ENCODE results near the gene NACA. TPM values are rescaled to one million over a fixed set of nuclear protein-coding genes. Genes with fewer than 3 reads are reported as not detected.

Gene NACA
- total and polyA plus RNA-seq, 8 donors = 531 to 2,541 (median 2,355) TPM

- TF ChIP-seq, protein P1, sequence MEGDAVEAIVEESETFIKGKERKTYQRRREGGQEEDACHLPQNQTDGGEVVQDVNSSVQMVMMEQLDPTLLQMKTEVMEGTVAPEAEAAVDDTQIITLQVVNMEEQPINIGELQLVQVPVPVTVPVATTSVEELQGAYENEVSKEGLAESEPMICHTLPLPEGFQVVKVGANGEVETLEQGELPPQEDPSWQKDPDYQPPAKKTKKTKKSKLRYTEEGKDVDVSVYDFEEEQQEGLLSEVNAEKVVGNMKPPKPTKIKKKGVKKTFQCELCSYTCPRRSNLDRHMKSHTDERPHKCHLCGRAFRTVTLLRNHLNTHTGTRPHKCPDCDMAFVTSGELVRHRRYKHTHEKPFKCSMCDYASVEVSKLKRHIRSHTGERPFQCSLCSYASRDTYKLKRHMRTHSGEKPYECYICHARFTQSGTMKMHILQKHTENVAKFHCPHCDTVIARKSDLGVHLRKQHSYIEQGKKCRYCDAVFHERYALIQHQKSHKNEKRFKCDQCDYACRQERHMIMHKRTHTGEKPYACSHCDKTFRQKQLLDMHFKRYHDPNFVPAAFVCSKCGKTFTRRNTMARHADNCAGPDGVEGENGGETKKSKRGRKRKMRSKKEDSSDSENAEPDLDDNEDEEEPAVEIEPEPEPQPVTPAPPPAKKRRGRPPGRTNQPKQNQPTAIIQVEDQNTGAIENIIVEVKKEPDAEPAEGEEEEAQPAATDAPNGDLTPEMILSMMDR (IDR thresholded peaks at IDR 0.05) = no peak
Measured at GRCh38 chr12:56769868-56770267, 44.8 kb upstream of the NACA start.

DNA sequence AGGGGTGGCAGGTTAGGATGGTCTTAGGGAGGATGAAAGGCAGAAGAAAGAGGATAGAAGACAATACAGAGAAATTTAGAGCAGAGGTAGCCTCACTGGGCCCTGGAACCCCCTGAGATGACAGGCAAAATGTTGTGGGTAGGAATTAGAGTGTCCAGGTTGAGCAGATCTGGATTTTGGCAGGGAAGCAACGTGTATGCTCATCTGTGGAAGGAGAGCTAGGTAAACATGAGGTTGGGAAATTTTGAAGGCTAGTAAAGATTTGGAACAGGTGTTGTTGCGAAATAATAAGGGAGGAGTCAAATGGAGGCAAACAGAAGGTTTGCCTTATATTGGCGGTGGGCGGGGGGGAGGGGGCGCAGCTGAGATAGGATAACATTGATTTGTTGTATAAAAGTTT, 43.3 kb upstream of the NACA start:
- intact Hi-C loops (cut with DNase I) = no loop called here
- no peak overlapping the region for H3K4me3 ChIP-seq
- H3K36me3 ChIP-seq = no peaks in the 10 kb centered on the region
- DNase-seq (no peak), ATAC-seq (peak; percentile 27)
- peaks cover 9% of the 10 kb centered on the region in 2 donors for H3K4me1 ChIP-seq
- TF ChIP-seq, protein P1 (IDR thresholded peaks at IDR 0.05) = no peak
- no peaks in the 10 kb centered on the region for H3K27me3 ChIP-seq
- H3K27ac ChIP-seq = no peak overlapping the region
- H3K9me3 ChIP-seq = no peaks in the 10 kb centered on the region

More at GRCh38 chr12:56769868-56770267, 44.8 kb upstream of the NACA start:
- Histone ChIP-seq H3K36me3 (no peaks in the 10 kb centered on the region), H3K9me3 (no peaks in the 10 kb centered on the region), H3K4me3 (no peak overlapping the region), H3K4me1 (peaks cover 5 to 9% of the 10 kb centered on the region in 2 donors), H3K27ac (peak overlapping the region; percentile 10 to 25), H3K27me3 (no peaks in the 10 kb centered on the region)
- DNase-seq (no peak), ATAC-seq (peak; percentile 58)
- intact Hi-C loops (cut with DNase I) = no loop called here

DNA sequence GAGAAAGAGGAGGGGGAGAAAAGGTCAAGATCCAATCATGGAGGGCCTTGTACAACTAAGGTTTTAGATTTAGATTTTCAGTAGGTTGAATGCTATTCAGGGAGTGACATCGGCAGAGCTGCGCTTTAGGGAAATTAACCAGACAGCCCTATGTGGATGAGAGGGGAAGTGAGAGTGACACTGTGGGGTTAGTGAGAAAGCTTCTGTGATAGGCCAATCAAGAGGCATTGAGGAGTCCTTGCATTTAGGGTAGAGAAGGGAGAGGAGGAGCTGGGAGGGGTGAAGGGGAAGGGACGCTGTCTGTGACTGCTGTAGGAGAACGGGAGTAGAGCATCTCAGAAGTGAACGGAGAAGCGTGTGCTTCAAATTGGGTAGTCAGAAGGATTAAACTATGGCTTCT, 41.4 kb upstream of the NACA start:
- Histone ChIP-seq H3K4me3 (no peak overlapping the region), H3K9me3 (no peaks in the 10 kb centered on the region), H3K36me3 (no peaks in the 10 kb centered on the region), H3K27me3 (no peaks in the 10 kb centered on the region), H3K4me1 (peaks cover 9% of the 10 kb centered on the region in 2 donors), H3K27ac (no peak overlapping the region)
- TF ChIP-seq, protein P1 (IDR thresholded peaks at IDR 0.05) = no peak
- DNase-seq (no peak), ATAC-seq (peak; percentile 6)
- intact Hi-C loops (cut with DNase I) = no loop called here

DNA sequence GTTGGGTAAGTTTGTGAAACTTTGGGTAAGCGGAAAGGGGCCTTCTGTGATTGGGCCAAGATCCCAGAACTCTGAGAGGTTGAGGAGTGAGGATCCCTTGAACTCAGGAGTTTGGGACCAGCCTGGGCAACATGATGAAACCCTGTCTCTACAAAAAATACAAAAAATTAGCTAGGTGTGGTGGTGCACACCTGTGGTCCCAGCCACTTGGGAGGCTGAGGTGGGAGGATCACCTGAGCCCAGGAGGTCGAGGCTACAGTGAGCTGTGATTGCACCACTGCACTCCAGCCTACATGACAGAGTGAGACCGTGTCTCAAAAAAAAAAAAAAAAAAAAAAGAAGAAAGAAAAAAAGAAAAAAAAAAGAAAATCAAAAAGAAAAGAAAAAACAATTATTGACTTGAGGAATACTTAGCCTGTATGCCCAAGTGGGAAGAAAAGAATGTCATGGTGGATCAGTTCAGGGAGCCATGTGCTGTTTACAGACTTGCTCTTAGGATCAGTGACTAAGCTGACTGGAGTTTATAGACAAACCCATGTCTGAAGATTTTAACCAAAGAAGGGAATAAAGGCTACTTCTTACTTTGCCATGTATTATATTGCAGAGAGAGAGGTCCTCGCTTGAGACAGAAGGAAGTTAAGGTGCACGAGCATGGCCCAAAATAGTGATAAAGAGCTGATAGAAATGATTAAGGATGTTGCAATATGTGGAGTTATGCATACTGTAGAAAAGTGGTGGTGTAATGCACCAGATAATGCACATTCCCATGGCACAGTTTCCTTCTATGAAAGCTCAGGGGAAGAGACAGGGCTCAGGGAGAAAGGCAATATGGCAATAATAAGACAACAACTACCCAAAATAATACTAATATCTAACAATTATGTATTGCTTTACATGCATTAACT, 38.9 kb upstream of the NACA start:
- H3K4me3 ChIP-seq = peak overlapping the region; percentile 7 to 23
- no peaks in the 10 kb centered on the region for H3K36me3 ChIP-seq
- H3K27me3 ChIP-seq = no peaks in the 10 kb centered on the region
- peak overlapping the region in 1 of 2 donors; percentile 33 for H3K27ac ChIP-seq
- TF ChIP-seq, protein P1 (IDR thresholded peaks at IDR 0.05) = no peak
- peaks cover 0 to under 1% of the 10 kb centered on the region in 2 donors for H3K9me3 ChIP-seq
- DNase-seq = no peak
- peaks cover 0 to 9% of the 10 kb centered on the region in 2 donors for H3K4me1 ChIP-seq
- intact Hi-C loops (cut with DNase I) = no loop called here
- ATAC-seq = peak; percentile 66

GRCh38 chr12:56761812-56762211, 36.7 kb upstream of the NACA start:
- ATAC-seq = no peak

More at GRCh38 chr12:56761812-56762211, 36.7 kb upstream of the NACA start:
- no peak overlapping the region for H3K4me3 ChIP-seq
- DNase-seq = no peak
- H3K36me3 ChIP-seq = no peaks in the 10 kb centered on the region
- TF ChIP-seq, protein P1 (IDR thresholded peaks at IDR 0.05) = no peak
- H3K27me3 ChIP-seq = no peaks in the 10 kb centered on the region
- H3K4me1 ChIP-seq = peaks cover 0 to 5% of the 10 kb centered on the region in 2 donors
- intact Hi-C loops (cut with DNase I) = no loop called here
- no peak overlapping the region for H3K27ac ChIP-seq
- H3K9me3 ChIP-seq = peaks cover 0 to 10% of the 10 kb centered on the region in 2 donors

All from left lung (tissue), 10 donors.